ENCODE data around the gene SERPINA12. TPM values are rescaled to one million over a fixed set of nuclear protein-coding genes. Genes with fewer than 3 reads are reported as not detected.

SERPINA12 gene
- total and polyA plus RNA-seq, 2 of the 13 experiments (the other 11 are each of a cell fraction or from before 2014, with no cell fraction given): 0.08 TPM; not detected in 1

GRCh38 chr14:94548999-94549985 lies 40.0 kb upstream of the SERPINA12 start (continued):
- no peak for TF ChIP-seq ZNF562 (CRISPR knock-in tag; IDR thresholded peaks at IDR 0.05; ENCODE audit: borderline replicate concordance)
- TF ChIP-seq SOX13 (IDR thresholded peaks at IDR 0.05): no peak
- peak in 1 of 2 experiments; percentile 15; a peak in 1 of 4 replicates for TF ChIP-seq SOX13 (CRISPR knock-in tag; conservative IDR thresholded peaks at IDR 0.05 in 1 of 2, IDR thresholded peaks at IDR 0.05 in 1 of 2)
- TF ChIP-seq ZNF652 (CRISPR knock-in tag; IDR thresholded peaks at IDR 0.05; ENCODE audit: borderline replicate concordance, low read depth): no peak
- TF ChIP-seq ZNF180 (CRISPR knock-in tag; IDR thresholded peaks at IDR 0.05; ENCODE audit: borderline replicate concordance, low read depth): no peak
- 0 out of 2 replicates have a peak, but pooled peaks have one; percentile 6 for TF ChIP-seq SAFB2 (CRISPR knock-in tag; IDR thresholded peaks at IDR 0.05; ENCODE audit: borderline replicate concordance, low read depth)
- TF ChIP-seq KAT2B (IDR thresholded peaks at IDR 0.05; ENCODE audit: borderline replicate concordance, low read depth, low read length): no peak
- TF ChIP-seq PAWR (CRISPR knock-in tag; IDR thresholded peaks at IDR 0.05; ENCODE audit: borderline replicate concordance): no peak
- TF ChIP-seq HIVEP1 (CRISPR knock-in tag; IDR thresholded peaks at IDR 0.05): peak; percentile 13; the same call in 1 of the 2 replicates
- TF ChIP-seq ARNT2 (CRISPR knock-in tag; IDR thresholded peaks at IDR 0.05; ENCODE audit: low read depth): 0 out of 2 replicates have a peak, but pooled peaks have one; percentile 48
- no peak for TF ChIP-seq ARID3A (IDR thresholded peaks at IDR 0.05; ENCODE audit: low read depth, low read length)
- TF ChIP-seq ZNF484 (CRISPR knock-in tag; IDR thresholded peaks at IDR 0.05; ENCODE audit: borderline replicate concordance, low read depth): no peak
- TF ChIP-seq ZNF616 (CRISPR knock-in tag; IDR thresholded peaks at IDR 0.05; ENCODE audit: low read depth): no peak
- TF ChIP-seq ZNF451 (CRISPR knock-in tag; IDR thresholded peaks at IDR 0.05): no peak
- TF ChIP-seq EZH2 (conservative IDR thresholded peaks at IDR 0.05; ENCODE audit: low read depth, low read length): no peak
- TF ChIP-seq STAT6 (CRISPR knock-in tag; IDR thresholded peaks at IDR 0.05; ENCODE audit: borderline replicate concordance): no peak
- 0 out of 2 replicates have a peak, but pooled peaks have one; percentile 14 for TF ChIP-seq SOX5 (CRISPR knock-in tag; IDR thresholded peaks at IDR 0.05; ENCODE audit: borderline replicate concordance)
- no peak for TF ChIP-seq TRIM24 (CRISPR knock-in tag; IDR thresholded peaks at IDR 0.05)
- no peak for TF ChIP-seq ZNF513 (CRISPR knock-in tag; conservative IDR thresholded peaks at IDR 0.05)
- TF ChIP-seq ATF6 (CRISPR knock-in tag; conservative IDR thresholded peaks at IDR 0.05): no peak

Data from HepG2 (cell line).